NAMALWA (cell line): Measurements from ENCODE around the gene RGS9BP.
"Not testable (repeated sequence)": the region's sequence is repeated elsewhere in the genome, so short reads cannot be mapped to it uniquely, and the experiment has no call there.

ENCODE experiments used
- DNase-seq: peaks from one replicate; pipeline ENCODE4 v3.0.0-alpha.2; 2015; ENCODE audit warnings: low spot score

RGS9BP gene

DNA sequence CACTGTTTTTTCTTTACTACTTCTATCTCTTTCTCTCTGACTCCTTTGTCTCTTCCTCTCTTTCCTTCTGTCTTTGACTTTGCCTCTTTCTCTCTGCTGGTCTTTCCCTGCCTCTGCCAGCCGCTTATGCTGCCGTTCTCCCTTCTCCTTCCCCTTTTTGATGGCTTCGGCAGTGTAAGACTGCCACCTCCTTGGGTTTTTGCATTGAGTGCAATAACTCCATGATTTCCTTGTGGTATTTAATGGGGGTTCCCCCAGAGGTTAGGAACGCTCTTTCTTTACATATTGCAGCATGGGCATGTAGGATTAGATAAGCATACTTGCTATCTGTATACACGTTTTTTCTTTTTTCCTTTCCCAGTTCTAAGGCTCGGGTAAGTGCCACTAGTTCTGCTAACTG, 19.9 kb downstream of the RGS9BP start:
- not testable (repeated sequence) for DNase-seq

DNA sequence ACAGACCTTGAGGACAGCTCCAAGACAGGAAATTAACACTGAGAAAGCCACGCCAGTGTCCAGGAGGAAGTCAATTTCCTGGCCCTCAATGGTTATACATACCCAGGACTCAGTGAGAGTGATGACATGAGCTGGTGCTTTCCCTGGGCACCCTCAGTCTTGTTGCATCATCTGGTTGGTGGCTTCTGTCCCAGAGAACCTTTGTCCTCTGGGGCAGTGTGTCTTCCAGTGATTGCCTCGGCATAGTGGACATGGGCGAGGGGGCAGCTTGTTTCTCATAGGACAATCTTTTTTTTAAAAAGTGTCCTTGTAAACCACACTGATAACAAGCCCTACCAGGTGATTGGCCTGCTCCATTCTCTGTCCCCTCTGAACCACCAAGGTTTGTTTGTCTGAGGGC, 21.1 kb downstream of the RGS9BP start:
- not testable (repeated sequence) for DNase-seq

DNA sequence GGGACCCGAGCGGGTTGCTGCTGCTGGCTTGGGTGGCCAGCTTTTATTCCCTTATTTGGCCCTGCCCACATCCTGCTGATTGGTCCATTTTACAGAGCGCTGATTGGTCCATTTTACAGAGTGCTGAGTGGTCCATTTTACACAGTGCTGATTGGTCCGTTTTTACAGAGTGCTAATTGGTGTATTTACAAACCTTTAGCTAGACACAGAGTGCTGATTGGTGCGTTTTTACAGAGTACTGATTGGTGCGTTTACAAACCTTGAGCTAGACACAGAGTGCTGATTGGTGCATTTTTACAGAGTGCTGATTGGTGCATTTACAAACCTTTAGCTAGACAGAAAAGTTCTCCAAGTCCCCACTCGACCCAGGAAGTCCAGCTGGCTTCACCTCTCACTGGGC, 24.5 kb downstream of the RGS9BP start:
- DNase-seq: peak; percentile 20

DNA sequence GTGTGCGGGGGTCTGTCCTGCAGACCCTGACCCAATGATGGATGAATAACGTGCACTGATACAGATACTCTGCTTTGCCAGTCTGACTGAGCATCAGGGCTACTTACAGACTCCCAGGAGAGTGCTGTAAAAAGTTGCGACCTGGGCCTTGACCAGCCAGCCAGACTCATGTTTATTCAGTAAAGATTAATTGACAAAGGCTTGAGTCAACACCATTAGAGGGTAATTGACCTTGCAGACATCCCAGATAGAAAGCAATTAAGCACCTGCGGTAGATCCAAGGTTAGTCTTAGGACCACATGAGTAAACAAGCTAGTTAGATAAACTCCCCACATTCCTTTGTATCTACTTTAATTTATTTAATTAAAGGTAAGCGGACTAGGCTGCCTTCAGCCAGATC, 26.4 kb downstream of the RGS9BP start:
- no peak for DNase-seq

DNA sequence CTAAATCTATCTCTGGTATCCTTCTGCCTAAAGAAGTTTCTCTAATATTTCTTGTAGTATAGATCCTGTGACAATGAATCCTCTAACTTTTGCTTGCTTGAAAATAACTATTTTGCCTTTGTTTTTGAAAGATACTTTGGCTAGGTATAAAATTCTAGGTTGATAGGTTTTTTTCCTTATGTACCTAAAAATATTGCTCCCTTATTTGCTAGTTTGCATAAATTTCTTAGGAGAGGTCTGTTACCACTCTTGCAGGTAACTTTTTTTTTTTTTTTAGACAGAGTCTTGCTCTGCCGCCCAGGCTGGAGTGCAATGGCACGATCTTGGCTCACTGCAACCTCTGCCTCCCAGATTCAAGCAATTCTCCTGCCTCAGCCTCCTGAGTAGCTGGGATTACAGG, 28.4 kb downstream of the RGS9BP start:
- not testable (repeated sequence) for DNase-seq

DNA sequence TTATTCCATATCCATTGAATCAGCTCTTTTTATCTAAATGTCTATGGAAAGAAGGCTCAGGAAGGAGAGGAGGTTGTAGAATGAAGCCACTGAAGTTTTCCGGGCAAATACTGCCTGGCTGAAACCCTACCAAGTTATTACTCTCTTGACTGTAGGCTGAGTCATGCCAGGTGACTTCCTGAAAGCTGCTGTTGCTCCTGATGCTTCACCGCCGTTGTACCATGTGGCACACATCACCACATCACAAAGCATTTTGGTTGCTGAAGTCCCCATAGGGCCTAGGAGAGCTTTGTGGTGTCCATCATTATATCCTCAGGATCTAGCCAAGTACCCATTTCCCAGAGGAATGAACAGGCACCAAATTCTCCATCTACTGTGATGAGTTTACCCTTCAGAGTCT, 32.8 kb downstream of the RGS9BP start:
- DNase-seq: no peak

DNA sequence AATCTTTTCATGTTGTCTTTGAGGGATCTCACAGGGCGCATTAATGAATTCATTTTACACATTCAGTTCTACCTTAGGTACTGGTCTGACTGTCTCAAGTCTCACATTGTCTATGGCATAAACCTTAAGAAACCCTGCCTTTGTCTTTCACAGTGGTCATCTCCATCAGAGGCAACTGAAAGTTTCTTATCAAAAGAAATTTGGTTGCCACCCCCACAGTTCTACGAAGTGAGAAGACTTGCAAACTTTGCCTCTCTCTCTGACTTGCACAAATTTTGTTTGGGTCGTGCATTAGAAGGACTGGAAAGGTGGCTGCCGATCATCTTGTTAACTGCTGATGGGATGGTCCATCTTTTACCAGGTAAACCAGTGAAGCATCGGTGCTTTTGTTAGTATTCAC, 33.4 kb downstream of the RGS9BP start:
- DNase-seq: no peak

DNA sequence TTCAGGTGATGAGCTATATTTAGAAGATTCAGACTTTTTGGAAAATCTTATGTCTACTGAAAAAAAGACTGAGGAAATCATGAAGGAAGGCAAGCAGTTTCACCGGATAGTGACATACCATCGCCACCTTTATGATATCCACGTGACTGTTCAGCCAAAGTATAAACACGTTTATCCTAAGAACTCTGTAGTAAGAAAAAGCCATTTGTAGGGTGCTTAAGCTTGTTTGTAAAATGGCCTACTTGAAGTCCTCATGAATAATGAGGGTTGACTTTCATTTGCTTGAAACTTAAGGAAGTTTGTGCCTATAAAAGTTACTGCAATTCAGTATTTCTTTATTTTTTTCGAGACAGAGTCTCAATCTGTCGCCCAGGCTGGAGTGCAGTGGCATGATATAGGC, 36.1 kb downstream of the RGS9BP start:
- DNase-seq: no peak

DNA sequence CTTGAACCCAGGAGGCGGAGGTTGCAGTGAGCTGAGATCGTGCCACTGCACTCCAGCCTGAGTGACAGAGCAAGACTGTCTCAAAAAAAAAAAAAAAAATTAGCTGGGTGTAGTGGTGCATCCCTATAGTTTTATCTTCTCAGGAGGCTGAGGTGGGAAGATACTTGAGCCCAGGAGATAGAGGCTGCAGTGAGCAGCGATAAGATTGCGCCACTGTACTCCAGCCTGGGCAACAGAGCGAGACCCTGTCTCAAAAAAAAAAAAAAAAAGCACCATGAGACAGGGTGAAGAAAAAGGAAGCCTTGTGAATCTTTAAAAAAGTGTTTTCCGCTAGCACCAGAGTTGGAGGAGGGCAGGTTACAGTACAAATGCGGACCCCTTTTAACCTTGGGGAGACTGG, 40.6 kb downstream of the RGS9BP start:
- DNase-seq: not testable (repeated sequence)

DNA sequence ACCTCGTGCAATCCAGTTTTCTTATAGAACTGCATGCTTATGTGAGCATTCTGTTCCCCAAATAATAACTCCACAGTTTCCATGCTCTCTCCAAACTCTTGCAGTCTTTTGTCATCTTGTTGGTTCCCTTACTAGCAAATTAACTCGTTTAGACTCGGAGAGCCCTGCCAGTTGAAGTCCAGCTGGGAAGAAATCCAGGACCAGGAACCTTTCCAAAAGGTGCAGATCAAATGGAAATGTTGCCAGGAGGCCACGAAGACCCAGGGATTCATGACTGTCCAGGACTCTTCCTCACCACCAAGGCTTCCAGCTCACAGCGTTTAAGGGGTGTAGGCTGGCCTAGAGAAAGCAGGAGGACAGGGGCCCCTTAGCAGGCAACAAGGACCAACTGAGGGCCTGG, 41.8 kb downstream of the RGS9BP start:
- no peak for DNase-seq

DNA sequence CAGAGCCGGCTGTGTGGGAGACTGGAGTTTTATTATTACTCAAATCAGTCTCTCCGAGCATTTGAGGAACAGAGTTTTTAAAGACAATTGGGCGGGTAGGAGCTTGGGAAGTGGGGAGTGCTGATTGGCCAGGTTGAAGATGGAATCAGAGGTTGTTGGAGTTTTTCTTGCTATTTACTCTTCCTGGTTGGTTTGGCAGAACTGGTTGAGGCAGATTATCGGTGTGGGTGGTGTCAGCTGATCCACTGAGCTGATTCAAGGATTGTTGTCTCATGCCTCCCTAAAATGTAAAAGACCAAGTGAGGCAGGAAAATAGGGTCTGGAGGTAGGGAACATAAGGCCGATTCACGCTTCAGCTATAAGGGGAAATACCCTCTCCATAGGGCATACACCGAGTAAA, 42.6 kb downstream of the RGS9BP start:
- no peak for DNase-seq

DNA sequence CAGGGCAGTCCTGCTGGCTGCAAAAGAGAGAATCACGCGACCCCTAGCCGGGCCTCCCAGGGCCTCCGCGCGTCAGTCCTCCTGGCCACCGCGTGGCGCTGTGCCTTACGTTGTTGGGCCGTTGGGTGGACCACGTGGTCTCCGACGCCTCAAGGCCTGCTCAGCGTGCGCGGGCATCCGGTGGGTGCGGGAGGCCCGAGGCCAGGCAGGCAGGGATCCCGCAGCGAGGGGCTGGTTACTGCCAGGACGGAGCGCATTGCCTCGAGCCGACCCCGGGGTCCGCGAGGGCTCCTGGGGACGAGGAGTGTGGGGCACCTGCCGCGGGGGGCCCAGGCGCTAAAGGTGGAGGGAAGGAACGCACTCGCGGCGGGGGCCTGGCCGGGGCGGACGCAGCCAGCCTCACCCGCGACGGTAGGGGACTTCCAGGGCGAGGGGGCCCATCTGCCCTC, 44.0 kb downstream of the RGS9BP start, which contains the start of gene TDRD12:
Gene TDRD12, plus strand, starts transcription at position 157 of the 449 bp plus-strand sequence. CDS start 306 bp downstream, outside the sequence.
- DNase-seq: no peak

DNA sequence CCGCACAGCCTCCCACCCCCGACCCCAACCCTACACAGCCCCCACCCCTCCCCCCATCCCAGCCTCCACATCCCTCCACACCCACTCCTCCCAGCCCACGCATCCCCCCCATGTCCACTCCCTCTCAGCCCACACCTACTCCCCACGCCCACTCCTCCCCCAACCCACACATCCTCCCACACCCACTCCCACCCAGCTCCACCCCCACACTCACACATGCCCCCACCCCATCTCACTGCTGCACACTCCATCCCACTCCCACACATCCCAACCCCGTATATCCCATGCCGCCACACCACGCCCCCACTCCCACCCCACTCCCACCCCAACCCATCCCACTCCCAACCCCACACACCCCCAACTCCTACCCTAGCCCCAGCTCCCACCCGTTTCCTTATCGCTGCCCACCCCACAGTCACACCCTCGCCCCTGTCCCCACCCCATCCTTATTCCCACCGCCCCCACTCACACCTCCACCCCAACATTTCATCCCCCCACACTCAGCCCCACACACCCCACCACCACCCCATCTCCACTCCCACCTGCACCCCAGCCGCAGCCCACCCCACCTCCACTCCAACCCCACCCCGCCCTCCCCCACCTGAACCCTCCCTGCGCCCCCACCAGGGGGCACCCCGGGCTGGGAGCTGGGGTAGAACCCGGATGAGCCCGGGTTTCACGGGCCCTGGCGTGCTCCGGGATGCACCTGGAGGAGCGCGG, 44.7 kb downstream of the RGS9BP start:
- no peak for DNase-seq

DNA sequence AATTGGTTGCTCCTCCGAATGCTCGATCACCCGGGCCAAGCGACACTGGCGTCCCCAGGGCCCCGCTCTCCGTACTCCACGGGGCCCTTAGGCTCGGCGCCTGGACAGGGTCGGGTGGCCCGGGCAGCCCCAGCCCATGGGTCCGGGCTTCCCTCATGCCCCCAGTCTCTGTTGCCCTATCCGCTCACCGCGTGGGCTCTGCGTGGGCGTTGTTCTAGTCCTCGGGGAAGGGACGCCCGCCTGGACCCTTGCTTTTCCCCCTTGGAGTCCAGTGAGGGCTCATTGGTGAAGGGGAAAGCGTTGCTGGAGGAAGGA, 45.2 kb downstream of the RGS9BP start:
- no peak for DNase-seq
